Measurements from ENCODE around the gene FMNL1.

- no peak for TF ChIP-seq TCF7L2 (IDR thresholded peaks at IDR 0.05; ENCODE audit: low read depth, low read length)
- TF ChIP-seq CTCF (IDR thresholded peaks at IDR 0.05): no peak
- no peak for TF ChIP-seq POLR2AphosphoS5 (IDR thresholded peaks at IDR 0.05; ENCODE audit: low read depth, low read length)
Observed at GRCh38 chr17:45266372-45266926, 44.8 kb downstream of the FMNL1 start.
